ENCODE measurements around the gene SYNGAP1.

The SYNGAP1 gene

DNA sequence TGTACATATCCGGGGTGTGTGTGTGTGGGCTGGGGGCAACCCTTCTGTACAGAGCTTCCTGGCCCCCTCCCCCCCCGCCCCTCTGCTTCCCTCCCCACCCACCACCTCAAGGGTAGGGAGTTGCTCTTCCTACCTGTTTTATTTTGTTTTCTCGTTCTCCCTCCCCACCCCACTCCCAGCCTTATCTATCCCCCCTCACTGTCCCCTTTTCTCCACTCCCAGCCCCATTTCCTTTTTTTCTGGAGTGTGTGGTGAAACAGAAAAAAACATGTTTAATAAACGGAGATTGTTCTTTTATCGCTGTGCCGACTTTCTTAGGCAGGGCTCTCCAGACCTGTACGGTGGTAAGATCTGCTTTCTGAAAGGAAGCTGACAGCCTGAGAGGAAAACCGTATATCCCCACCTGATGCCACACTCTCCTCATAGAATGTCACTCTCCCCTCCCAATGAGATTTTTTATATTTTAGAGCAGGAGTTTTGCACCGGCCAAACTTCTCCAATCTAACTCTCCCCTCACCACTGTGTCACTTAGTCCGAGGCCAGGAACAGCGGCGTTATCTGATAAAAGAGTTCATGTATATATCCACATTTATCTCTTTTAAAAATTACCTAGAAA is 33.6 kb downstream of the SYNGAP1 start:
- TF ChIP-seq SUZ12 (IDR thresholded peaks at IDR 0.05; ENCODE audit: extremely low read depth, insufficient read depth, insufficient read length): no peak
- no peak for TF ChIP-seq YY1 (IDR thresholded peaks at IDR 0.05; ENCODE audit: insufficient read depth, insufficient read length)
- no peak for TF ChIP-seq ZNF274 (IDR thresholded peaks at IDR 0.05; ENCODE audit: low read depth, low read length)
- no peak for DNase-seq (ENCODE audit: low read depth, low spot score)
- Histone ChIP-seq H3K4me3 (ENCODE audit: insufficient read length, low read depth) (peak overlapping the region; percentile 71), H3K27me3 (ENCODE audit: insufficient read depth, insufficient read length) (no peaks in the 10 kb centered on the region), H3K4me1 (ENCODE audit: insufficient read depth, insufficient read length) (no peaks in the 10 kb centered on the region), H3K36me3 (ENCODE audit: insufficient read depth, insufficient read length, low read length) (peaks cover 55% of the 10 kb centered on the region), H3K9ac (ENCODE audit: insufficient read length, low read depth) (peak overlapping the region; percentile 79), H3K9me3 (ENCODE audit: insufficient read depth, low read length) (no peaks in the 10 kb centered on the region)

DNA sequence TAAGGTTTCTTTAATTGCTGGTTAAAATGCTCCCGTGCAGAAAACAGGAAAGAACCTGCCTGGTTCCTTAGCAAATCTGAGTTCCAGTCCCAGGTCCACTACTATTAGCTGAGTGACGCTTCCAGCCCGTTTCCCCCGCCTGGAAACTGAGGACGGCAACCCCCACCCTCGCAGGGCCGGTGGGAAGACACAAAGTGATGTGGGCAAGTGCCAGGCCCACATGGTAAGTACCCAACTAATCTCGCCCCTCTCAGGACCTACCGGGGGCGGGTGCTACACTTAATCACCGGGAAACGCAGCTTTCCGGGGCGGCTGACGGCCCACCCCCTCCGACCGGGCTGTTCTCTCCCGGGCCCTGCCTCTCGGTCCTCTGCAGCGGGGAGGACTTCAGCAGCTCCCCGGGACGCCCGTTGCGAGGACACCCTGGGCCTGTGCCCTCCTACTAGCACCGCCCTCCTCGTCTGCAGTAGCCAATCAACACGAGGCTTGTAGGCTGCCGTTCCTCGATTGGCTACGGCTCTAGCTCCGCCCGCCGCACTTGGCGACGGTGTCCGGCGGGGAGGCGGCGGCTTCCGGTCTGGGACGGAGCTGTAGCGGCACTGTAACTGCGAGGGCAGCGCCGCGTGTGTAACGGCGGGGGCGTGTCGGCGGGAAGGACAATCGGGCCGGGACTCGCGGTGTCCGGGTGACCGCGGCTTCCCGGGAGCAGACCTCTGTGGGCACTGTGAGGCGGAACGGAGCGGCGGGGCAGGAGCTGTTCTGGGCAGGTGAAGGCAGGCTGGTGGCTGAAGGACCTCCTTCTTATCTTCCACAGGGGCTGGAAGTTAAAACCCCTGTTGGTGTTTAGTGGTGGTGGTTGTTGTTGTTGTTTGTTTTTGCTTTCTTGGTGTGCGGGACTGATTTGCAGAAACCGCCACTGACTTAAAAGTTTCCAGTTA is 34.4 kb downstream of the SYNGAP1 start, which contains the start of gene ZBTB9:
TSS of gene ZBTB9 (plus strand) at position 568 of the 938 bp plus-strand sequence. CDS start 525 bp downstream, outside the sequence.
- Histone ChIP-seq H3K9ac (ENCODE audit: insufficient read length, low read depth) (peak within 1 kb of the TSS; percentile 79), H3K36me3 (ENCODE audit: insufficient read depth, insufficient read length, low read length) (peaks cover 47% of the 10 kb centered on the region), H3K9me3 (ENCODE audit: insufficient read depth, low read length) (no peaks in the 10 kb centered on the region), H3K27me3 (ENCODE audit: insufficient read depth, insufficient read length) (no peaks in the 10 kb centered on the region), H3K4me3 (ENCODE audit: insufficient read length, low read depth) (peak within 1 kb of the TSS; percentile 71), H3K4me1 (ENCODE audit: insufficient read depth, insufficient read length) (no peaks in the 10 kb centered on the region)
- TF ChIP-seq YY1 (IDR thresholded peaks at IDR 0.05; ENCODE audit: insufficient read depth, insufficient read length) (no peak), ZNF274 (IDR thresholded peaks at IDR 0.05; ENCODE audit: low read depth, low read length) (no peak), SUZ12 (IDR thresholded peaks at IDR 0.05; ENCODE audit: extremely low read depth, insufficient read depth, insufficient read length) (no peak)
- DNase-seq (ENCODE audit: low read depth, low spot score): peak; percentile 87

DNA sequence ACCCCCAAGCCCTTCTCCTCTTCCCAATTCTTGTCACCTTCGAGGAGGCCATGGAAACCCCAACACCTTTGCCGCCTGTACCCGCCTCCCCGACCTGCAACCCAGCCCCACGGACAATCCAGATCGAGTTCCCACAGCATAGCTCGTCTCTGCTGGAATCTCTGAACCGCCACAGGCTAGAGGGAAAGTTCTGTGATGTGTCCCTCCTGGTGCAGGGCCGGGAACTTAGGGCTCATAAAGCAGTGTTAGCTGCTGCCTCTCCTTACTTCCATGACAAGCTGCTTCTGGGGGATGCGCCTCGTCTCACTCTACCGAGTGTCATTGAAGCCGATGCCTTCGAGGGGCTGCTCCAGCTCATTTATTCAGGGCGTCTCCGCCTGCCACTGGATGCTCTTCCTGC is 35.2 kb downstream of the SYNGAP1 start:
- no peaks in the 10 kb centered on the region for H3K4me1 ChIP-seq (ENCODE audit: insufficient read depth, insufficient read length)
- no peaks in the 10 kb centered on the region for H3K27me3 ChIP-seq (ENCODE audit: insufficient read depth, insufficient read length)
- no peak for DNase-seq (ENCODE audit: low read depth, low spot score)
- H3K9me3 ChIP-seq (ENCODE audit: insufficient read depth, low read length): no peaks in the 10 kb centered on the region
- no peak for TF ChIP-seq YY1 (IDR thresholded peaks at IDR 0.05; ENCODE audit: insufficient read depth, insufficient read length)
- TF ChIP-seq SUZ12 (IDR thresholded peaks at IDR 0.05; ENCODE audit: extremely low read depth, insufficient read depth, insufficient read length): no peak
- no peak for TF ChIP-seq ZNF274 (IDR thresholded peaks at IDR 0.05; ENCODE audit: low read depth, low read length)
- H3K9ac ChIP-seq (ENCODE audit: insufficient read length, low read depth): peak overlapping the region; percentile 79
- H3K4me3 ChIP-seq (ENCODE audit: insufficient read length, low read depth): peak overlapping the region; percentile 71
- H3K36me3 ChIP-seq (ENCODE audit: insufficient read depth, insufficient read length, low read length): peaks cover 40% of the 10 kb centered on the region

DNA sequence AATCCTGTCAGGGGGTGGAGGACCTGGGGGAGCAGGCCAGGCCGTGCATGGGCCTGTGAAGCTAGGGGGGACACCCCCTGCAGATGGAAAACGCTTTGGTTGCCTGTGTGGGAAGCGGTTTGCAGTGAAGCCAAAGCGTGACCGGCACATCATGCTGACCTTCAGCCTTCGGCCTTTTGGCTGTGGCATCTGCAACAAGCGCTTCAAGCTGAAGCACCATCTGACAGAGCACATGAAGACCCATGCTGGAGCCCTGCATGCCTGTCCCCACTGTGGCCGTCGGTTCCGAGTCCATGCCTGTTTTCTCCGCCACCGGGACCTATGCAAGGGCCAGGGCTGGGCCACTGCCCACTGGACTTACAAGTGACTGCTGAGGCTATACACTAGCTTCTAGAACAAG is 36.3 kb downstream of the SYNGAP1 start:
- DNase-seq (ENCODE audit: low read depth, low spot score): no peak
- no peaks in the 10 kb centered on the region for H3K9me3 ChIP-seq (ENCODE audit: insufficient read depth, low read length)
- no peak for TF ChIP-seq ZNF274 (IDR thresholded peaks at IDR 0.05; ENCODE audit: low read depth, low read length)
- no peak for TF ChIP-seq SUZ12 (IDR thresholded peaks at IDR 0.05; ENCODE audit: extremely low read depth, insufficient read depth, insufficient read length)
- TF ChIP-seq YY1 (IDR thresholded peaks at IDR 0.05; ENCODE audit: insufficient read depth, insufficient read length): no peak
- peaks cover 34% of the 10 kb centered on the region for H3K36me3 ChIP-seq (ENCODE audit: insufficient read depth, insufficient read length, low read length)
- H3K27me3 ChIP-seq (ENCODE audit: insufficient read depth, insufficient read length): no peaks in the 10 kb centered on the region
- no peak overlapping the region for H3K4me3 ChIP-seq (ENCODE audit: insufficient read length, low read depth)
- H3K9ac ChIP-seq (ENCODE audit: insufficient read length, low read depth): no peak overlapping the region
- no peaks in the 10 kb centered on the region for H3K4me1 ChIP-seq (ENCODE audit: insufficient read depth, insufficient read length)

DNA sequence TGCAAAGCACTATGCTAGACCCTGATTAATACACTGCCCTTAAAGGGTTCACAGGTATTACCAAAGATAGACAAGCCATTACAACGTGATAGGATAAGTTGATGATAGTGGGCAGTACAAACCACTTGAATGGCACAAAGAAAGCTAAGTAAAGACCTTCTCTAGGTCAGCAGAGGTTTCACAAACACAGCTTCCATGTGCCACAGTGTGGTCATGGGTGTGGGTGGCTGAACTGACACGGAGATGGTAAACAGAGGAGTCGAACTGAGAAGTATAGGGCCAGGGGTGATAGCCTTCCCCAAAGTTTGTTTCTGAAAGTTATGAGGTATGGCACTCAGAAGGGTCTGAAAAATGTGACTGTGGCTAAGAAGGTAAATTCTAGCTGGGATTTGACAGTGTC is 38.8 kb downstream of the SYNGAP1 start:
- Histone ChIP-seq H3K4me3 (ENCODE audit: insufficient read length, low read depth) (no peak overlapping the region), H3K9me3 (ENCODE audit: insufficient read depth, low read length) (no peaks in the 10 kb centered on the region), H3K9ac (ENCODE audit: insufficient read length, low read depth) (no peak overlapping the region), H3K4me1 (ENCODE audit: insufficient read depth, insufficient read length) (no peaks in the 10 kb centered on the region), H3K27me3 (ENCODE audit: insufficient read depth, insufficient read length) (no peaks in the 10 kb centered on the region), H3K36me3 (ENCODE audit: insufficient read depth, insufficient read length, low read length) (peaks cover 26% of the 10 kb centered on the region)
- no peak for DNase-seq (ENCODE audit: low read depth, low spot score)
- TF ChIP-seq SUZ12 (IDR thresholded peaks at IDR 0.05; ENCODE audit: extremely low read depth, insufficient read depth, insufficient read length): no peak
- no peak for TF ChIP-seq YY1 (IDR thresholded peaks at IDR 0.05; ENCODE audit: insufficient read depth, insufficient read length)
- TF ChIP-seq ZNF274 (IDR thresholded peaks at IDR 0.05; ENCODE audit: low read depth, low read length): no peak

DNA sequence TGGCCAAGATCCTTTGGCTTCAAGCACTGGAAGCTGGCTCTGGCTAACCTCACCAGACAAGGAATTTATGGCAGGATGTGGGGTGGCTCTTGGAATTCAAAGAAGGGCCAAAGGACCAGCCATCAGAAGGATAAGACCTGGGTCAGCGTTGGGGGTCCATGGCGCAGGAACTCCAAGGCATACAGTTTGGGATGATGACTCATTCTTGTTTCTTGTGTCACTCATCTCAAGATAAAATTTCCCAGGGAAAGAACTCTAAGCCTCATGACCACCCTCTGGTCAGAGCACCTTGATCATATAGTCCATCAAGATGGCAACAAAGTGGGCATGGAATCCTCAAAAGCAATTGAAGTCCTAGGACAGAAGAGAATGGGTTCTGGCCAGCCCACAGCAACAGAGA is 39.4 kb downstream of the SYNGAP1 start:
- DNase-seq (ENCODE audit: low read depth, low spot score): no peak
- Histone ChIP-seq H3K9me3 (ENCODE audit: insufficient read depth, low read length) (no peaks in the 10 kb centered on the region), H3K36me3 (ENCODE audit: insufficient read depth, insufficient read length, low read length) (peaks cover 26% of the 10 kb centered on the region), H3K4me1 (ENCODE audit: insufficient read depth, insufficient read length) (no peaks in the 10 kb centered on the region), H3K4me3 (ENCODE audit: insufficient read length, low read depth) (no peak overlapping the region), H3K27me3 (ENCODE audit: insufficient read depth, insufficient read length) (no peaks in the 10 kb centered on the region), H3K9ac (ENCODE audit: insufficient read length, low read depth) (no peak overlapping the region)
- TF ChIP-seq SUZ12 (IDR thresholded peaks at IDR 0.05; ENCODE audit: extremely low read depth, insufficient read depth, insufficient read length): no peak
- no peak for TF ChIP-seq ZNF274 (IDR thresholded peaks at IDR 0.05; ENCODE audit: low read depth, low read length)
- no peak for TF ChIP-seq YY1 (IDR thresholded peaks at IDR 0.05; ENCODE audit: insufficient read depth, insufficient read length)

Measured in NT2/D1 (cell line).